ENCODE measurements around the gene CENPO.

DNA sequence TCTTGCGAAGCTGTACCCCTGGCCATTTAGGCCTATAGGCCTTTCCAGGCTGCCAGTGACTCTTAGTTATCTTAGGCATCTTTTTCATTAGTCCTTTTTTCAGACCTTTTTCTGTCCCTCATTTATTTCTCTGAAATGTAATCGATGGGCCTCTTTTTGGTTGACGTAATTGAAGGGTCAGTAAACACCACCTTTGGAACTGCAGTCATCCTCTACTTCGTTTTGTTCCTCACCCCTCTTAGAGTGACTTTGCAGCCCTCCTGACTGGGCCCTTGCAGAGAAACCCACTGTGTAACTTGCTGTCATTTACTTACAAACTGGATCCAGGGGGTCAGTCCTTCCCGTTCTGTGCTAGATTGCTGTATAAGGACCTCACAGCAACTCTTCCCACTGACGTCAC, 23.2 kb downstream of the CENPO start:
- TF ChIP-seq, protein P1, sequence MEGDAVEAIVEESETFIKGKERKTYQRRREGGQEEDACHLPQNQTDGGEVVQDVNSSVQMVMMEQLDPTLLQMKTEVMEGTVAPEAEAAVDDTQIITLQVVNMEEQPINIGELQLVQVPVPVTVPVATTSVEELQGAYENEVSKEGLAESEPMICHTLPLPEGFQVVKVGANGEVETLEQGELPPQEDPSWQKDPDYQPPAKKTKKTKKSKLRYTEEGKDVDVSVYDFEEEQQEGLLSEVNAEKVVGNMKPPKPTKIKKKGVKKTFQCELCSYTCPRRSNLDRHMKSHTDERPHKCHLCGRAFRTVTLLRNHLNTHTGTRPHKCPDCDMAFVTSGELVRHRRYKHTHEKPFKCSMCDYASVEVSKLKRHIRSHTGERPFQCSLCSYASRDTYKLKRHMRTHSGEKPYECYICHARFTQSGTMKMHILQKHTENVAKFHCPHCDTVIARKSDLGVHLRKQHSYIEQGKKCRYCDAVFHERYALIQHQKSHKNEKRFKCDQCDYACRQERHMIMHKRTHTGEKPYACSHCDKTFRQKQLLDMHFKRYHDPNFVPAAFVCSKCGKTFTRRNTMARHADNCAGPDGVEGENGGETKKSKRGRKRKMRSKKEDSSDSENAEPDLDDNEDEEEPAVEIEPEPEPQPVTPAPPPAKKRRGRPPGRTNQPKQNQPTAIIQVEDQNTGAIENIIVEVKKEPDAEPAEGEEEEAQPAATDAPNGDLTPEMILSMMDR (IDR thresholded peaks at IDR 0.05; ENCODE audit: low read length) = no peak
- TF ChIP-seq EZH2 (optimal IDR thresholded peaks at IDR 0.05; ENCODE audit: low read depth, low read length) (no peak), EZH2phosphoT487 (IDR thresholded peaks at IDR 0.05; ENCODE audit: low read length) (no peak)
